Measurements from ENCODE around the gene SPRING1.

The SPRING1 gene

DNA sequence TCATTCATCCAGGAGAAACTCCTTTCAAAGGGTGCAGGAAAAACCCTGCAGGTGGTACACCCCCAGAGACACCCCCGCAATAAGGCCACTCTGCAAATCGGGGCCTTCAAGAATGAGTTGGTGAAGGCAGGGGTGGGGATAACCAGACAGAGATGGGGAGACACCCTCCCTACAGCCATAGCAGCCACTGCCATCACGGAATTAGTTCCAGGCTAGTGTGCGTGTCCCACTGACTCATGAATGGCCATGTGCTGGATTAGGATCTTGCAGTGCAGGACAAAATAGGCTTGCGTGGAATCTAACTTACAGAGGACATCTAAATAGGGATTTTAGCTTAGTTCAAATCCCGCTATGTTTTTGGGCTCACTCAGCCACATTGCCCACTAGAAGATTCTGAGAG is 37.8 kb downstream of the SPRING1 start:
- DNase-seq (ENCODE audit: low read depth) = no peak
- H3K4me3 ChIP-seq (ENCODE audit: low read depth, low read length) = no peak overlapping the region
- TF ChIP-seq, protein P1, sequence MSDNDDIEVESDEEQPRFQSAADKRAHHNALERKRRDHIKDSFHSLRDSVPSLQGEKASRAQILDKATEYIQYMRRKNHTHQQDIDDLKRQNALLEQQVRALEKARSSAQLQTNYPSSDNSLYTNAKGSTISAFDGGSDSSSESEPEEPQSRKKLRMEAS (IDR thresholded peaks at IDR 0.05; ENCODE audit: low read depth, low read length) = no peak
- no peak for TF ChIP-seq CTCF (IDR thresholded peaks at IDR 0.05; ENCODE audit: low read depth, low read length)
- TF ChIP-seq MYC (IDR thresholded peaks at IDR 0.05; ENCODE audit: low read depth, low read length) = no peak
- no peak for TF ChIP-seq POLR2A (IDR thresholded peaks at IDR 0.05; ENCODE audit: extremely low read depth, insufficient read length)

- TF ChIP-seq MYC (IDR thresholded peaks at IDR 0.05; ENCODE audit: low read depth, low read length) (no peak), POLR2A (IDR thresholded peaks at IDR 0.05; ENCODE audit: extremely low read depth, insufficient read length) (no peak), CTCF (IDR thresholded peaks at IDR 0.05; ENCODE audit: low read depth, low read length) (no peak)
- TF ChIP-seq, protein P1 (IDR thresholded peaks at IDR 0.05; ENCODE audit: low read depth, low read length) = no peak
- no peak for DNase-seq (ENCODE audit: low read depth)
- no peak overlapping the region for H3K4me3 ChIP-seq (ENCODE audit: low read depth, low read length)
These were observed 39.3 kb downstream of the SPRING1 start for GRCh38 chr12:116698554-116699075.

DNA sequence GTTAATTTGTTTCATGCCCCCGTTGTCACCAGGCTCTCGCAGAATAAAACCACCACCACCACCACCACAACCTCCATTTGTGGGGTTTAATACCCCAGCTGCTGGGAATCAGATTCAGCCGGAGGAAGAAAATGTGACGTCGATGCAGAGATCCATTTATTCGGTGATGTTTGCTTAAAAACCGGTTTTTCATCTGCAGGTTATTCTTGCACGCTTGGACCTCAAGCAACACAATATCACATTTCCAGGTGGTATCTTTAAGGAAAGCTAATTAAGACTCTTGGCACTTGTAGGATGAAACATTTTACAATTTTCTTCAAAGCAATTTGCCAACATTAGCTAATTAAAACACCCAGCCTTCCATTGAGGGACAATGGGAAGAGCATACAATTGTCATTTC is 39.8 kb downstream of the SPRING1 start:
- no peak overlapping the region for H3K4me3 ChIP-seq (ENCODE audit: low read depth, low read length)
- TF ChIP-seq POLR2A (IDR thresholded peaks at IDR 0.05; ENCODE audit: extremely low read depth, insufficient read length) (no peak), CTCF (IDR thresholded peaks at IDR 0.05; ENCODE audit: low read depth, low read length) (no peak), MYC (IDR thresholded peaks at IDR 0.05; ENCODE audit: low read depth, low read length) (no peak)
- TF ChIP-seq, protein P1 (IDR thresholded peaks at IDR 0.05; ENCODE audit: low read depth, low read length) = no peak

DNA sequence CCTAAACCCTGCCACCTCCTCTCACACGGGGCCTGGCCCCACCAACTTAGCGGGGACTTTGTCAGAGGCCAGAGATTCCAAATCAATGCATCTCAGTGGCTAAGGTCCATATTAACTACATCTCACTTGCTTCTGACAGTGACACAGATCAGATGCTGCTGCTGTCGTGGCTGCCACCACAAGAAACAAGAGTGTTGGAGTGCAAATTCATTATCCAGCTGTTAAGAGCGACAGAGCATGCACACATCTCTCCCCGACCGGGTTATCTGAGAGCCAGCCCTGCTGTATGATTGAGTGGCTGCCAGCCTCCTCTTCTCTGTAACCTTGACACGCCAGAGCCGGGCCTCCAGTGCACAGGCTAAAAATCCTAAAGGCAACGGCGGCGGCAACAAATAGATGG is 40.2 kb downstream of the SPRING1 start:
- no peak for DNase-seq (ENCODE audit: low read depth)
- TF ChIP-seq CTCF (IDR thresholded peaks at IDR 0.05; ENCODE audit: low read depth, low read length) (no peak), MYC (IDR thresholded peaks at IDR 0.05; ENCODE audit: low read depth, low read length) (no peak), POLR2A (IDR thresholded peaks at IDR 0.05; ENCODE audit: extremely low read depth, insufficient read length) (no peak)
- TF ChIP-seq, protein P1 (IDR thresholded peaks at IDR 0.05; ENCODE audit: low read depth, low read length) = no peak
- no peak overlapping the region for H3K4me3 ChIP-seq (ENCODE audit: low read depth, low read length)

More for the DNA sequence above, 39.8 kb downstream of the SPRING1 start:
- no peak for DNase-seq (ENCODE audit: low read depth)

GRCh38 chr12:116697305-116697704 is 40.6 kb downstream of the SPRING1 start:
- no peak overlapping the region for H3K4me3 ChIP-seq (ENCODE audit: low read depth, low read length)
- TF ChIP-seq, protein P1 (IDR thresholded peaks at IDR 0.05; ENCODE audit: low read depth, low read length) = no peak
- TF ChIP-seq MYC (IDR thresholded peaks at IDR 0.05; ENCODE audit: low read depth, low read length) (no peak), POLR2A (IDR thresholded peaks at IDR 0.05; ENCODE audit: extremely low read depth, insufficient read length) (no peak), CTCF (IDR thresholded peaks at IDR 0.05; ENCODE audit: low read depth, low read length) (peak; percentile 57)
- DNase-seq (ENCODE audit: low read depth) = peak; percentile 68

GRCh38 chr12:116695464-116695725 is 42.5 kb downstream of the SPRING1 start:
- H3K4me3 ChIP-seq (ENCODE audit: low read depth, low read length) = no peak overlapping the region
- TF ChIP-seq, protein P1 (IDR thresholded peaks at IDR 0.05; ENCODE audit: low read depth, low read length) = no peak
- TF ChIP-seq MYC (IDR thresholded peaks at IDR 0.05; ENCODE audit: low read depth, low read length) = no peak
- no peak for TF ChIP-seq CTCF (IDR thresholded peaks at IDR 0.05; ENCODE audit: low read depth, low read length)
- TF ChIP-seq POLR2A (IDR thresholded peaks at IDR 0.05; ENCODE audit: extremely low read depth, insufficient read length) = no peak
- no peak for DNase-seq (ENCODE audit: low read depth)

All from NB4 (cell line).